Mesendoderm (in vitro differentiated cells): Measurements from ENCODE around the gene ST8SIA6.

Source experiments
- DNase-seq: peaks from one replicate; pipeline ENCODE4 v3.0.0; 2013
- H2AK5ac ChIP-seq: 2 replicates; pipeline ENCODE4 v1.6.1; 2013; ENCODE audit warnings: low read length, inconsistent platforms
- H2BK120ac ChIP-seq: 2 replicates; pipeline ENCODE4 v1.6.1; 2013; ENCODE audit warnings: low read depth, mild to moderate bottlenecking, low read length, moderate library complexity, mixed read lengths
- H2BK15ac ChIP-seq: replicated peaks from 2 replicates; pipeline ENCODE4 v1.6.1; 2013; ENCODE audit warnings: low read depth, mild to moderate bottlenecking, moderate library complexity
- H2BK5ac ChIP-seq: 2 replicates; pipeline ENCODE4 v1.6.1; 2013; ENCODE audit warnings: low read length, inconsistent platforms
- H3K18ac ChIP-seq: 2 replicates; pipeline ENCODE4 v1.6.1; 2013; ENCODE audit warnings: mild to moderate bottlenecking, low read length, mixed read lengths
- H3K23ac ChIP-seq: one replicate; pipeline ENCODE4 v1.6.1; 2013; ENCODE audit warnings: low read length
- H3K27ac ChIP-seq: 2 replicates; pipeline ENCODE4 v1.5.1; 2013; ENCODE audit warnings: low read depth, mild to moderate bottlenecking, inconsistent platforms, low read length, moderate library complexity
- H3K27me3 ChIP-seq: 2 replicates; pipeline ENCODE4 v1.6.1; 2013; ENCODE audit warnings: low read length, control low read depth, mild to moderate bottlenecking, inconsistent platforms; ENCODE audit not compliant: insufficient read depth, poor library complexity
- H3K36me3 ChIP-seq: 2 replicates; pipeline ENCODE4 v1.6.1; 2013; ENCODE audit warnings: low read length, inconsistent platforms; ENCODE audit not compliant: control insufficient read depth, insufficient read depth
- H3K4ac ChIP-seq: one replicate; pipeline ENCODE4 v1.6.1; 2013; ENCODE audit warnings: low read depth, mild to moderate bottlenecking, low read length, moderate library complexity
- H3K4me1 ChIP-seq: 2 replicates; pipeline ENCODE4 v1.6.1; 2013; ENCODE audit warnings: low read depth, low read length, inconsistent platforms; ENCODE audit not compliant: control insufficient read depth
- H3K4me2 ChIP-seq: 2 replicates; pipeline ENCODE4 v1.6.1; 2013; ENCODE audit warnings: low read length
- H3K4me3 ChIP-seq: 2 replicates; pipeline ENCODE4 v1.5.1; 2013; ENCODE audit warnings: mild to moderate bottlenecking, low read length
- H3K56ac ChIP-seq: one replicate; pipeline ENCODE4 v1.6.1; 2013; ENCODE audit warnings: low read length
- H3K79me1 ChIP-seq: 2 replicates; pipeline ENCODE4 v1.6.1; 2013; ENCODE audit warnings: low read length, inconsistent platforms
- H3K79me2 ChIP-seq: 2 replicates; pipeline ENCODE4 v1.6.1; 2013; ENCODE audit warnings: mild to moderate bottlenecking, low read length; ENCODE audit not compliant: control insufficient read depth, insufficient read depth
- H3K9ac ChIP-seq: 2 replicates; pipeline ENCODE4 v1.6.1; 2013; ENCODE audit warnings: low read length, inconsistent platforms
- H4K5ac ChIP-seq: one replicate; pipeline ENCODE4 v1.6.1; 2013; ENCODE audit warnings: low read length
- H4K8ac ChIP-seq: one replicate; pipeline ENCODE4 v1.6.1; 2013; ENCODE audit warnings: low read depth, mild to moderate bottlenecking, control low read depth, low read length, moderate library complexity
- WGBS: extraction: QIAGEN DNeasy Blood & Tissue Kit; methylation state at CpG from one replicate; pipeline ENCODE4 v1.1.7; 2013; ENCODE audit warnings: low lambda C conversion rate, missing lambda C conversion rate; ENCODE audit not compliant: insufficient coverage; ENCODE audit errors: extremely low coverage; 5-methylcytosine and 5-hydroxymethylcytosine counted together

Gene ST8SIA6

GRCh38 chr10:17435187-17435586, 19.2 kb downstream of the ST8SIA6 start:
- H2BK5ac ChIP-seq: no peak overlapping the region
- H3K4me2 ChIP-seq: no peak overlapping the region
- no peaks in the 10 kb centered on the region for H3K79me1 ChIP-seq
- no peak overlapping the region for H3K18ac ChIP-seq
- H3K9ac ChIP-seq: no peak overlapping the region
- no peak overlapping the region for H4K5ac ChIP-seq
- no peak overlapping the region for H2BK15ac ChIP-seq
- no peak overlapping the region for H3K4me3 ChIP-seq
- H3K4ac ChIP-seq: no peak overlapping the region
- DNase-seq: no peak
- no peaks in the 10 kb centered on the region for H3K27me3 ChIP-seq
- peak overlapping the region; percentile 56 for H2AK5ac ChIP-seq
- no peak overlapping the region for H3K23ac ChIP-seq
- H4K8ac ChIP-seq: no peak overlapping the region
- peaks cover 4% of the 10 kb centered on the region for H3K4me1 ChIP-seq
- H2BK120ac ChIP-seq: no peak overlapping the region
- no peaks in the 10 kb centered on the region for H3K79me2 ChIP-seq
- no peaks in the 10 kb centered on the region for H3K36me3 ChIP-seq
- H3K27ac ChIP-seq: no peak overlapping the region
- no peak overlapping the region for H3K56ac ChIP-seq

- Histone ChIP-seq H2BK5ac (no peak overlapping the region), H3K23ac (no peak overlapping the region), H3K56ac (no peak overlapping the region), H3K4ac (no peak overlapping the region), H2BK15ac (no peak overlapping the region), H4K5ac (no peak overlapping the region), H3K4me2 (no peak overlapping the region), H3K79me1 (no peaks in the 10 kb centered on the region), H3K9ac (no peak overlapping the region), H3K4me1 (peaks cover 4% of the 10 kb centered on the region), H4K8ac (no peak overlapping the region), H3K27me3 (no peaks in the 10 kb centered on the region), H3K36me3 (no peaks in the 10 kb centered on the region), H2AK5ac (no peak overlapping the region), H3K4me3 (no peak overlapping the region), H3K27ac (no peak overlapping the region), H2BK120ac (no peak overlapping the region), H3K79me2 (no peaks in the 10 kb centered on the region), H3K18ac (no peak overlapping the region)
- no CpG with 5 or more reads among the region's 6 CpGs for WGBS
- no peak for DNase-seq
Observed at GRCh38 chr10:17432723-17433122, 21.7 kb downstream of the ST8SIA6 start.

GRCh38 chr10:17431871-17432311, 22.5 kb downstream of the ST8SIA6 start:
- Histone ChIP-seq H4K8ac (no peak overlapping the region), H2BK15ac (no peak overlapping the region), H2BK120ac (no peak overlapping the region), H4K5ac (no peak overlapping the region), H3K27ac (no peak overlapping the region), H3K23ac (no peak overlapping the region), H3K36me3 (no peaks in the 10 kb centered on the region), H3K27me3 (no peaks in the 10 kb centered on the region), H2AK5ac (no peak overlapping the region), H3K56ac (no peak overlapping the region), H3K4me2 (no peak overlapping the region), H3K79me2 (no peaks in the 10 kb centered on the region), H3K4ac (no peak overlapping the region), H3K4me1 (peaks cover 4% of the 10 kb centered on the region), H3K4me3 (no peak overlapping the region), H3K9ac (no peak overlapping the region), H2BK5ac (no peak overlapping the region), H3K79me1 (no peaks in the 10 kb centered on the region), H3K18ac (no peak overlapping the region)
- DNase-seq: no peak
- WGBS: no CpG with 5 or more reads among the region's 7 CpGs

GRCh38 chr10:17430647-17431355, 23.6 kb downstream of the ST8SIA6 start:
- DNase-seq: peak; percentile 81
- no peak overlapping the region for H3K4me2 ChIP-seq
- no peak overlapping the region for H2AK5ac ChIP-seq
- H3K56ac ChIP-seq: no peak overlapping the region
- peaks cover 8% of the 10 kb centered on the region for H3K4me1 ChIP-seq
- no peak overlapping the region for H2BK5ac ChIP-seq
- WGBS: no CpG with 5 or more reads among the region's 7 CpGs
- H3K79me1 ChIP-seq: no peaks in the 10 kb centered on the region
- H4K5ac ChIP-seq: no peak overlapping the region
- no peak overlapping the region for H2BK120ac ChIP-seq
- H3K18ac ChIP-seq: no peak overlapping the region
- H3K36me3 ChIP-seq: no peaks in the 10 kb centered on the region
- no peak overlapping the region for H3K4me3 ChIP-seq
- no peaks in the 10 kb centered on the region for H3K79me2 ChIP-seq
- no peak overlapping the region for H3K27ac ChIP-seq
- H4K8ac ChIP-seq: no peak overlapping the region
- H3K9ac ChIP-seq: no peak overlapping the region
- no peaks in the 10 kb centered on the region for H3K27me3 ChIP-seq
- H3K23ac ChIP-seq: no peak overlapping the region
- no peak overlapping the region for H3K4ac ChIP-seq
- no peak overlapping the region for H2BK15ac ChIP-seq

- Histone ChIP-seq H3K4me3 (no peak overlapping the region), H3K4me1 (peaks cover 8% of the 10 kb centered on the region), H4K8ac (no peak overlapping the region), H2BK15ac (no peak overlapping the region), H3K79me2 (no peaks in the 10 kb centered on the region), H3K56ac (no peak overlapping the region), H3K27ac (no peak overlapping the region), H3K9ac (no peak overlapping the region), H4K5ac (no peak overlapping the region), H3K4ac (no peak overlapping the region), H3K36me3 (no peaks in the 10 kb centered on the region), H3K27me3 (no peaks in the 10 kb centered on the region), H3K18ac (no peak overlapping the region), H2BK5ac (no peak overlapping the region), H3K23ac (no peak overlapping the region), H3K79me1 (no peaks in the 10 kb centered on the region), H2AK5ac (no peak overlapping the region), H3K4me2 (no peak overlapping the region), H2BK120ac (no peak overlapping the region)
- no CpG with 5 or more reads among the region's 6 CpGs for WGBS
- DNase-seq: no peak
Observed at GRCh38 chr10:17429490-17429889, 24.9 kb downstream of the ST8SIA6 start.
